ENCODE measurements around the gene AQP6.

The AQP6 gene

GRCh38 chr12:49943625-49943960 is 29.2 kb upstream of the AQP6 start:
- DNase-seq, result no peak

DNA sequence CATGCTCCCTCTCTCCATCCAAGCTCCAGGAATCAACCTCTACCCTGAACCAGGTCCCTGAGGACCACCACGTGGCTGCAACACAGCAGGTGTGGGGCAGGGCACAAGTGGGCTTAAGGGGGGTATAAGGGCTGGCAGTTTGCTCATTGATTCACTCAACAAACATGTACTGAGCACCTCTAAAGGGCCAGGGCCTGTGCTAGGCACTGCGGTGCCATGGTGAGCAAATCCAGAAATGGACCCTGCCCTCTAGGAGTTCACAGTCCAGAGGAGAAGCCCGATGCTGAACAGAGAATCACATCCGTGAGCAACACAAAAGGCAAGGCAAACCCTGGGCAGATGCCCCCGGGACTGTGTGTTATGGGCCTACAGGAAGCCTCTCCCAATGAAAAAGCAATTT is 28.7 kb upstream of the AQP6 start:
- DNase-seq, result no peak

DNA sequence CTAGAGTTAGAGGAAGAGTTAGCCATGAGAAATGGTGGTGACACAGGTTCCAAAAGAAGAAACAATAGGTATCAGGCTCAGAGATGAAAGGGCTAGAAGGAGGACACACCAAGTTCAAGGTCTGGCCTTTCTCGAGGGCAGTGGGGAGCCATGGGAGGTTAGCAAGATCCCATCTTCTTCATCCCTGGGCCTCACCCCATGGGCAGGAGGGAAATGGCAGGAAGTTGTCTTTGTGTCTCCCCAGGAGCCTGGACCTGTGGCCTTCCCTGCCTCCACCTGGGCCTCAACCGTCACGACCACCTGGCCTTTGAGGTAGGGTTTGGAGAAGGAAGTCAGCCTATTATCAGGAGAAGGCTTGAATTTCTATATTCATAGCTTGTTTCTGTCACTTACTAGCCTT is 28.0 kb upstream of the AQP6 start:
- no peak for DNase-seq

DNA sequence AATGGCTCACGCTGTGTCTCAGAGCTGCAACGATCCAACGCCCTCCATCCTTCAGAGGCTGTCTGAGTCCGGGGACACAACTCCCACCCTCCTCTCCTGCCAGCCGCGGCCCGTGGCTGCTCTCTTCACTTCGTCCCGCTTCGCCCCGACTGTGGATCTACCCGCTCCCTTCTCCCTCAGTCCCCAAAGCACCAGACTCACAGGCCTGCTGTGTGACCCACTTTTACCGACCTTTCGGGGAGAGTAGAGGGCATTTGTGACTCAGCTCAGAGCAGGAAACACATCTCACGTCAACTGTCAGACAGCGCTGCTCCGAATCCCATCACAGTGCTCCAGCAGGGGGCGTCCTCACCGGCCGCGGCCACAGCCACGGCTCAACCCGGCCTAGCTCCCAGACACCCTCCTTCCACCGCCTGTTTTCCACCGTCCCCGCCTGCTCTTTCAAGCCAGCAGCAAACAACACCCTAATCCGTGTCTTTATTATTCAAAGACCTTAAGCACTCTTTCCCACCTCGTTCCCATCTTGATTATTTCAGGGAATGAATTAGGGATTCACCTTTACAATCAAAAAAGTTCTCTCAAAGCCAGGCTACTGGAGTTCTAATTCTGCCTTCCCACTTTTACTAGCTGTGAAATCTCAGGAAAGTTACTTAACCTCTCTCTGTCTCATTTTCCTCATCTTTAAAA is 27.2 kb upstream of the AQP6 start:
- peak; percentile 81 for DNase-seq

GRCh38 chr12:49946086-49946485 is 26.7 kb upstream of the AQP6 start:
- no peak for DNase-seq

- DNase-seq, result no peak
These were observed 26.2 kb upstream of the AQP6 start for GRCh38 chr12:49946497-49946896.

DNA sequence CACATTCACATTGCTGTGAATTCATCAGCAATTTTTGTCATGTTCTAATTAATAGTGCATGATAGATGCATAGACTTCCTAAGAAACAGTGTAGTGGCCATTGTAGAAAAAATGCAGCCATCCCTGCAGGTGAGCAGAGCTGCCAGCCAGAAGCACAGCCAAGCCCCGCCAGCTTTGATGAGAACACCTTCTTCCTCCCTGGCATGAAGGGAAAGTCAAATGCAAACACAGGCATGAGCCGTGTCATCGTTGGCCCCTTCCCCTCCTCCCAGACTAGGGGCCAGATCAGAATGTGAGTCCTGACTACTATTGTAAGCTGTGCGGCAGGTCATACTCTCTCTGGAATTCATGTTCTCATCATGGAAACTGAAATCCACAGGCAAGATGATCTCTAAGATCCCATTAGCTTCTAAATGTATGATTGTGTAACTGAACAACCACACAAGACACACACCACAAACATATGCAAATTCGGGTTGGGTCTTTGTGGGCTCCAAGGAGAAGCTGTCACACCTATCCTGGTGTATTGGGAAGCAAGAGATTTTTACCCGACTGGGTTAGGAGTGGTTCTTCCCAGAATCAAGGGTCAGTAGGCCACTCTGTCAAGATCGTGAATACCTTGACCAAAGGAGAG is 25.0 kb upstream of the AQP6 start:
- no peak for DNase-seq

DNA sequence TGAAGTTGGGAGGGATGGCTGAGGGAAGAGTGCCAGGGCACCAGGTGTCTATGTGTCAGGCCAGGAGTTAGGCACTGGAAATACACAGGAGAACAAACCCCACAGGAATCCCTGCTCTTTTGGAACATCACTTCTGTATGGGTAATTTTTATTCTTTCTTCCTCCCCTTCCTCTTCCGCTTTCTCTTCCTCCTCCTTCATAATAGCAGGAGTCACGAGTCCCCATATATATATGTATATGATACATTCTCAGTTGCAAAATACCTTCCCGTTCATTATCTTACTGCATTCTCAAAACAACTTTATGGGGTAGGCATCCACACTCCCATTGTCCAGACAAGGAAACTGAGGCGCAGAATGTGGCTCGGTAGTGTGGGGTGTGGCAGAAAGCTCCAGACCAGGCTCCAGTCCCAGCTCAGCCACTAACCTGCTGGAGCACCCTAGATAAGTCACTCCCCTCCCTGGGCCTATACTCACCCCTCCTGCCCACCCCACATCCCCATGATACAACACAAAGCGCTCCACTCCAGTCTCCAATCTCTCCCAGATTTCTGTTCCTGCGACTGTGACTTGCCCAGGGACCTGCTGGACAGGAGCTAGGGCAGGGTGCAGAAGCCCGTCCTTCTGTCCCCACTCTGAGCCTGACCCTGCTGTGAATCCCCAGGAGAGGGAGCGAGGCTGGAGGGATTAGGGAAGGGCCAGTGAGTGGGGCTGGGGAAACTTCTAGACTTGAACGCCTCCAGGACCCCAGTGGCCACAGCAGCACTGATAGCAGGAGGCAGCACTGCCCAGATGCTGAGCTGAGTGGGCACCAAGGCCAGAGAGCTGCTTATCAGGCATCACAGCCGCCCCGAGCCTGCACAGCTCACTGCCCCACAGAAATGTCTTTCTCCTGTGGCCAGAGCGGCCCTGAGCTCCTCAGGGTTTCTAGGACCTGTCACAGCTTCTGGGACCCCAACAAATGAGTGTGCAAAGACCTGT is 23.6 kb upstream of the AQP6 start:
- DNase-seq, result no peak

- DNase-seq, result no peak
These were observed 22.9 kb upstream of the AQP6 start for GRCh38 chr12:49949866-49950265.

- no peak for DNase-seq
These were observed 22.2 kb upstream of the AQP6 start, which contains the start of gene AQP2 for GRCh38 chr12:49950273-49951251. Gene AQP2, plus strand, starts transcription at chr12:49950737. Its CDS starts 94 bp downstream, at chr12:49950831.

DNA sequence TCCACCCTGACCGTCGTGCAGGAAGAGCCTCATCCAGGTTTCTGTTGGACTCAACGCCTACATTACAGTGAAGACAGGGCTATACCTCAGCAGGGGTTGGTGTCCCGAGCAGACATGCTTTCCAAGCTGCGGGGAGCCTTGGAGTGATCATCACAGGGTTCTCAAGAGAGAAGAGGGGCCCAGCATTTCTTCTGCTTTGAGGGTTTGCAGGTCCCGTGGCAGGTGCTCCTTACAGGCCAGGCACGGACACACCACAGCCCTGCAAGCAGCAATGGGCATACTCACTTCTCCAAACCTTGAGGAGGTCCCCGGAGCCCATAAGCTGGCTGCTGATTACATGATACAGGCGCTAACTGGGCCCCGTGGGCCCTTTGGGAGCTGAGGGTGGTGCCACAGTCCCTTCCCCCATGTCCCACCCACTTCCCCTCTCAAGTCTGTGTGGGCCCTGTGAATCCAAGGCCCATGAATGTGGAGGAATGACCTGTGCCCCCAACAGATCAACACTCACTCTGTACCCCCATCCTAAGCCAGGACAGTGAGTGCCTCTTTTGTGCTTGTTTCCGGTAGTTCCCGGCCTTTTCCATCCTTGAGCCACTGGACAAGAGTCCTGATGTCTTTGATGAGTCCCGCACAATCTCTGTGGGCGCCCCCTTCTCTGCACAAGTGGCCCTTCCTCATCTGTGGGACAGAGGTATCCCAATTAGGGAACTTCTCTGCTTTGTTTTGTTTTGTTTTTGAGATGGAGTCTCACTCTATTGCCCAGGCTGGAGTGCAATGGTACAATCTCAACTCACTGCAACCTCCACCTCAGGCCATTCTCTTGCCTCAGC is 21.1 kb upstream of the AQP6 start:
- no peak for DNase-seq

DNA sequence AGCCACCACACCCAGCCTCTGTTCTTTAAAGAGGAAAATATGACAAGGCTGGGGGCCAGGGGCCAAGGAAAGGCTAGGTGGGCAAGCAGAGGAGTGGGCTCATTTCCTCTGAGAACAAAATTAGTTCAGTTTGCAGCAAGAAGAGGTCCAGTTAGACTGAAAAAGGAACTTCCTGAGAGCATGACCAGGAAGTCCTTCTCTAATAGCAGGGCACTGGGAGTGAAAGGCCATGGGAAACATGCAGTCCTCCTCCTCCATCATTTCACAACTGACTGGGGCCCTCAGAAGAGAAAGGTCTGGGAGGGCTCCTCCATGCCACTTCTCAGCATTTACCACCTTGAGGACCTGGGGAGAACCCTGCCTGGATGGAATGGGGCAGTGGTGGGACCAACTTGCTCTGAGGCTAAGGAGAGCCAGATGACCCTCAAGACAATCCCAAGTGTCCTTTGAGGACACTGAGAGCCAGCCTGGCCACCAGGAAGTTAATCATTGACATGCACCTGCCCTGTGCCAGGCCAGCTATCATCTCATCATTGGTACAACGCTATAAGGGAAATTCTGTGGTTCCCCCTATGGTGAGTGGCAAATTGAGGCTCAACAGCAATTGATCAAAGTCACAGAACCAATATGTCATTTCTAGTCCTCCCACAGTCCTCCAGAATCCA is 20.2 kb upstream of the AQP6 start:
- DNase-seq, result no peak

DNA sequence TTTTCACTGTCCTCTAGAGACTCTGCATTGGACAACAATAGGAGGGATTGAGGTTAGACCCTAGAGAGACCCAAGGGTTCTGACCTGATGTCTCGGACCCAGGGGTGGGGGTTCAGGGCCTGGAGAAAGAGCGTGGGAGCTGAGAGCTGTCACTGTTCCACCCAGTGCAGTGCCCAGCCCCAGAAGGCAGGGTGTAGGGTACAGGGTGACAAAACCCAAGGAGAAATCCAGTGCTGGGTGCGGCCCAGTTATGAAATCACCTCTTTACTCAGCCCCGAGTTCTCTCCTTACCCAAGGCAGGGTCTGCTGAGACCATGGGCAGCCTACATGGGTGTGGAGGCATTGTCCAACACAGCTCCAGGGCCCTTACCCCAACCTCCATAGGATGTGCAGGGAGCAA is 19.6 kb upstream of the AQP6 start:
- DNase-seq, result no peak

GRCh38 chr12:49953961-49954846 is 18.5 kb upstream of the AQP6 start:
- no peak for DNase-seq

- no peak for DNase-seq
These were observed 17.6 kb upstream of the AQP6 start for GRCh38 chr12:49954863-49955830.

- DNase-seq, result no peak
These were observed 16.7 kb upstream of the AQP6 start for GRCh38 chr12:49955899-49956662.

All from fibroblast of skin of scalp (primary cell).